Activated CD4-positive, alpha-beta T cell treated with anti-CD3 and anti-CD28 coated beads, Interleukin-2, amount 50 U/mL, for 48 hours (primary cell): Measurements from ENCODE around the gene GLI3.
A peak's percentile ranks its signal among the peaks of the same experiment; 100 is the strongest.

Experiments
- DNase-seq, 2 experiments: peaks; one replicate each; pipeline ENCODE4 v3.0.0-alpha.2; 2020

GLI3 gene

DNA sequence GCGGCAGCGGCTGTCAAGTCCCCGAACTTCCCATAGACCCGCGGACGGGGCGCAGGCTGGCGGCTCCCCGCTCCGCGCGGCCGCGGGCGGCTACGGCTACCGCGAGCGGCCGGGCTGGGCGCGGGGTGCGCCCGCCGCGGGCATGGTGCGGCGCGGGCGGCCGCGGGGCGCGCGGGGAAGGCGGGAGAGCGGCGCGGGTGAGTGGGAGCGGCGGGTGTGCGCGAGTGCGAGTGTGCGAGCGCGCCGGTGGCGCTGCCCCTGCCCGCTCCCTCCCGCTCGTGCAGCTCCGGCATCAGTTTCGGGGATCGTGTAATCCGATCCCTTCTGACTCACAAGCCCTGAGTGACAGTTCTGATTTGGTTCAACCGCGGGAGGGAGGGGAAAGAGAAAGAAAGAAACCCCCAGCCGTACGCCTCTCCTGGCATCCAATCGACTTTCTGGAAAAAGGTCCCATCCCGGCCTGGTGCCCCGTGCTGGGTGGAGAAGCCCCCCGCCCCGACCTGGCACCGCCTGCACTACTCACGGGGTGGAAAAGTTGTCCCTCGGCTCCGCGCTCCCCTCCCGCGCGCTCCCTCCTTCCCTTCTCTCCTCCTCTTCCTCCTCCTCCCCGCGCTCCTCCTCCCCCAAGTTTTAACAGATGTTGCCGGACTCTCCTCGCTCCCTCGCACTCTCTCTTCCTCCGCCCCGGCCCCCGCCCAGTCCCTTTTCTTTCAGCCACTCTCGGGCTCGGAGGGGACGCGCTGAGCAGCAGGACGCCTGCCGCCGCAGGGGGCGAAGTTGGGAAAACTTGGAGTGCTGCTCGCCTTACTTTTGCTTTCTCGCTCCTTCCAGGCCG, at the start of gene GLI3:
Gene GLI3, minus strand, starts transcription at position 234 of the 835 bp plus-strand sequence. CDS start 13,956 bp downstream, outside the sequence.
- DNase-seq, result peak; percentile 26 to 40

GRCh38 chr7:42285383-42285824, 48.4 kb upstream of the GLI3 start:
- no peak for DNase-seq

- DNase-seq, result no peak
Measured at GRCh38 chr7:42283553-42283952, 46.5 kb upstream of the GLI3 start.

DNA sequence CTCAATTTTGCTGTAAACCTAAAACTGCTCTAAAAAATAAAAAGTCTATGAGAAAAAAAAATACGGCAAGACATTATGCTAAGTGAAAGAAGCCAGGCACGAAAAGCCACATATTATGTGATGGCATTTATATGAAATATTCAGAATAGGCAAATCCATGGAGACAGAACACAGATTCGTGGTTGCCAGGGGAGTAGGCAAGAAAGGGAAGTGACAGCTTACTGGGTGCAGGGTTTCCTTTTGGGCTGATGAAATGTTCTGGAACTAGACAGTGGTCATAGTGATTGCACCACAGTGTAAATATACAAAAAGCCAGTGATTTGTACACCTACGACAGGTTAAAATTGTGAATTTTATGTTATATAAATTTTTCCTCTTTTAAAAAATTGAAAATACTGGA, 41.3 kb upstream of the GLI3 start:
- no peak for DNase-seq

GRCh38 chr7:42274053-42274452, 37.0 kb upstream of the GLI3 start:
- DNase-seq, result no peak

- no peak for DNase-seq
Measured at GRCh38 chr7:42272793-42273665, 36.0 kb upstream of the GLI3 start.

DNA sequence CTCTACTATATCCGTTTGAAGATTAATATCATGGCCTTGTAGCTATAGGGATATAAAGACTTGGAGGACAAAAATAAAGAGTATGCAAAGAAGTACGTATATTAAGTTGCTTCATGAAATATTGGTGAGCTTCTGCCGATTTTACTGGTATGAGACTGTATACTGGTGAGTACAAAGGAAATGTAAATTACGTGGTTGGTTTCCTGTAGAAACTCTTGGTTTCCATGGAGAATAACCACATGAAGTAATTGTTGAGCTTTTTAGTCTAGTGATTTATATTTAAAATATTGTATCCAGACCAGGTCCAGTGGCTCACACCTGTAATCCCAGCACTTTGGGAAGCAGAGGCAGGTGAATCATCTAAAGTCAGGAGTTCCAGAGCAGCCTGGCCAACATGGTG, 32.2 kb upstream of the GLI3 start:
- no peak for DNase-seq

GRCh38 chr7:42264702-42265101, 27.7 kb upstream of the GLI3 start:
- DNase-seq, result no peak

- no peak for DNase-seq
Measured at GRCh38 chr7:42263971-42264370, 27.0 kb upstream of the GLI3 start.

DNA sequence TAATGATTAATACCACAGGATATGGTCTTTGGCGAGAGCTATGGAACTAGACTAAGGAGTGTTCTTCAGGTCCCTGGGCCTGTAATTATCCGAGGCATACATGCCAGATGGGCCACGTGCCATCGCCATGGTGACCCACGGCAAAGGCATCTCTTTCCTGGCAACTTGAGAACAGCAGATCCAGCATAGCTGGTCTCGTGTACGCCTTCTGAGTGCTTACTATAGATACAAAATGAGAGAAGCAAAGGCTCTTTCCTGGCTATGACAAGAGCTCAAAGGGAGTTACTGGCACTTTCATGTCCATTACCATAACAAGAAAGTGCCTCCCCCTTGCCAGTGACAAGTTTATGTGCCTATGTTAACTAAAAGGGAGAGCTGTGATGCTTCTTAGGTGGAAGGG, 26.0 kb upstream of the GLI3 start:
- DNase-seq, result no peak

DNA sequence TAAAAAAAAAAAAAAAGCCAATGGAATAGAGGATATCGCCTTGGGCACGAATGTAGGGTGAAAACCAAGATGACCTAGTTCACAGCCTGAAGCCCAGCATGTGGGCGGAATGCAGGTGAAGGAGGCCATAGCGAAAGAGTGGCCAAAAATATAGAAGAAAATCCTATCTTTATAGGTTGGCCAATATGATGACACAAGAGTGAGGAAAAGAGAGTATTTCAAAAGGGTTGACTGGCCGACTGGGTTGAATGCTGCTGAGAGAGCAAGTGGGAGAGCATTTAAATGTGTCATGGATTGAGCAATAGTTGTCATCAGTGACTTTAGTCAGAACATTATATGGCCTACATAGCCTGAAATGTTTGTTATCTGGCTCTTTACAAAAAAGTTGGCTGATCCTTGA, 17.2 kb upstream of the GLI3 start:
- no peak for DNase-seq

- no peak for DNase-seq
Measured at GRCh38 chr7:42253316-42253715, 16.3 kb upstream of the GLI3 start.

DNA sequence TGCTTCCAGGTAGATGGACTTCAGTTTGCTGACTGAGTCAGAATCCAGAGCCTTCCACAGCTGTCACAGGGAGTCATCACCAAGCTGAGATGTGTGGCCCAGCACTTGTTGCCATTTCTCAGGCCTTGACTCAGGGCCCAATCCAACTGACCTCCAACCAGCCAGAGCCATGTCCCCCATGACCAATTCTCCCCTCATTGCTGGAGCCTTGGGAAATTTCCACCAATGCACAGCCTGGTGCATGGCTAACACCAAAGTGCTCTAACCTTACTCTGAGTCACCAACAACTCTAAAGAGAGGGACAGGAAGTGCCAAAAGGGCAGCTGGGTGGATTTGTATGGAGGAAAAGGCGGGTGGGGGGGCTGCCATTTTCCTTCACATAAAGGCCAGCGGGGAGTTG, 13.4 kb upstream of the GLI3 start:
- DNase-seq, result no peak

- no peak for DNase-seq
Measured at GRCh38 chr7:42248579-42248978, 11.6 kb upstream of the GLI3 start.

GRCh38 chr7:42247301-42247700, 10.3 kb upstream of the GLI3 start:
- DNase-seq, result no peak

DNA sequence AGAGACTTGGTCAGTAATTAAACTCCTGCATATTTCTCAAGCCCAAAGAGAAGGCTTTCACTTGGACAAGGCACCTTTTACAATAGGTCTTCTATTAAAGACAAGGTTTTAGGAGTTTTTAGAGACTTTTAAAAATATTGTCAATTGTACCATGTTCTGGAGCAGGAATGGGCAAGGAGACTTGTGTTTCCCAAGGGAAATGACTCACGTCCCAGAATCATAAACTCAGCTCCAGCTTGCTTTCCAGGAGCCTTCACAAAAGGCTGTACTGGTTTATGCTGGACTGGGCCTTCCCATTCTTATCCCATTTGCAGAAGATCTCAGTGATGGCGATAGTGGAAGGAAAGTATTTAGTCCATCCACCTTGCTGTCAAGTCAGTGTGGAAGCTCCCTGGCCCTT, 7.8 kb upstream of the GLI3 start:
- no peak for DNase-seq

DNA sequence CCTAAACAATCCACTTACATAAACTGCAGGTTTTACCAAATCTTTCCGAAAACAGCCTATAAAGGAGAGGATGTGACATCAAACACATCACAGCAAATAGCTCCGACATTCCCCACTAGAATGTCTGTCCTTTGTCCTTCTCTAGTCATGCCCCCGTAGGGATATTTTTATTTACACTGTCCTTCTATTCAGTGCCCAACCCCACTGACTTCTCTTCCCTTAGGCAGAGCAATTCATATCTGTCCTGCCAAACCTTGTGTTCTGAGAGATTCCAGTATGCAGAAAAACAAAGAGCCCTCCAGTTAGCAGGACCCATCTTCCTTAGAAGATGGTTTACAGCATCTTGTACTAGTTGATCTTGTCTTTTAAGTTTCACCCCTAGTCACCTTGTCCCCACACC, 5.4 kb upstream of the GLI3 start:
- no peak for DNase-seq

GRCh38 chr7:42241424-42241823, 4.4 kb upstream of the GLI3 start:
- no peak for DNase-seq

DNA sequence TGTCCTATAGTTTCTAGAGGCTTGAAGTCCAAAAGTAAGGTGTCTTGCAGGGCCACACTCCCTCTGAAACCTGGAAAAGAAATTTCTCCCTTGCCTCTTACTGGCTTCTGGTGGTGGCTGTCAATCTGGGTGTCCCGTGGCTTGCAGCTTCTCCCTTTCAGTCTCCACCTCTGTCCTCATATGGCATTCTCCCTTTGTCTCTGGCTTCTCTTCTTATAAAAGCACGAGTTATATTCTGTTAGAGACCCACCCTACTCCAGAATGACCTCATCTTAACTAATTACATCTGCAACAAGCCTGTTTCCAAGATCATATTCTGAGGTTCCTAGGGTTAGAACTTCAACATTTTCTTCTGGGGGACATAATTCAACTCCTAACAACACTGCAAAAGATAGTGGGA, 3.4 kb upstream of the GLI3 start:
- DNase-seq, result no peak

DNA sequence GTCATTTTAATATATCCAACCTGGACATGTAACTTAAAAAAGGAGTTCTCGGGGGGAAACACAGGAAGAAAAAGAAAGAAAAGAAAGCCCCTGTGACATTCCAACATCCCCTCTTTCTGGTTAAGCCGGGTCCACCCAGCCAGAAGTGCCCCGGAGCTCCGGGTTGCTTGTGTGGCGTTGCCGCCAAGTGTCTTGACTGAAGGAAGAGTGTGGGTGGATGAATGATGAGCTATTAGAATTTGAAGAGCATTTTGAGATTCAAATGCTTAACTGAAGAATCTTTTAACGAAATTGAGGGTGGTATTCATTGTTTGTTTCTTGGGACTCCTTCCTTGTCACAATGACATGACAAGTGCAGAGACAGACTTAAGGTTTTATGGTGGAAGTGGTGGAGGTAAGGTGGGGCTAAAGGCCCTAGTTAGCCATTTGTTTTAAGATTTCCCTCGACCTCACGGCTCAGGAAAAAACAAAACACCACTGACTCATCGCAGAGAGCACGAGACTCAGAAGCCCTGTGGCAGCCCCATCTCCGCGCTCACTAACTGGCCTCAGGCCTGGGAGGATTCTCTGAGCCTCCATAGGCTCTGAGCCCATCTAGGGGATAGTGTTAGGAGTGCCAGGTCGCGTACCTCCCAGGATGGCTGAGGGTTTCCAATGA, 1.8 kb upstream of the GLI3 start:
- no peak for DNase-seq

- DNase-seq, result no peak
Measured at GRCh38 chr7:42237811-42238541, 967 bp upstream of the GLI3 start.

DNA sequence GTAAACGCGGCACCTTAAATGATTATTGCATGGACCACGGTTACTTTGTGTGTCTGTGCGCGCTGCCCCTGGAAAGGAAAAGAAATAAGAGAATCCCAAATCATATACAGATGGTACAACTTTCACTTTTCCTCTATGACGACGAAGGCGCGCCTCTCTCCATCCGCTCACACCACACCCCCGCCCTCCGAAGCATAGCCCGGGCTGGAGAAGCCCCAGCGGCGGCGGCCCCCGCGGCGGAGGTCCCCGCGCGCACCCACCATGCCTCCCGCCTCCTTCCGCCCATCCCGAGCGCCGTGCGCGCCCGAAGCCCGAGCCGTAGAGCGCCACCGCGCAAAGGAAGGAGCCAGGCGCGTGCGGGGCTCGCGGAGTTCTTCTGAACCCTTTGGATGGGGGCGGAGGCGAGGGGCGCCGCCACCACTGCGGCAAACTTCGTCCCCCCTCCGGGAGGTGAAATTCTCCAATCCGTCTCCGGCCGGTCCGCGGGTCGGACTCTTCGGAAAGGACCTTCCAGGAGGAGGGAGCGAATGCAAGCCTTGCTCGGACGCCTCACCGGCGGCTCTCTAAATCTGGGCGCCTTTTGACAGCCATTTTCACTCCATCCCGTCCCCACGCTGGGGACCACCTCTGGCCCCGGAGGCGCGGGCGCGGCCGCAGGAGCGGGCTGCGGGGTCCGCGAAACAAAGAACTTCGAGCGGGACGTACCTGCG, 588 bp downstream of the GLI3 start:
- peak in 1 of 2 experiments; percentile 10 for DNase-seq
